ENCODE results near the gene TOLLIP.

- no peak for TF ChIP-seq POLR2A (IDR thresholded peaks at IDR 0.05)
- TF ChIP-seq, protein P1, sequence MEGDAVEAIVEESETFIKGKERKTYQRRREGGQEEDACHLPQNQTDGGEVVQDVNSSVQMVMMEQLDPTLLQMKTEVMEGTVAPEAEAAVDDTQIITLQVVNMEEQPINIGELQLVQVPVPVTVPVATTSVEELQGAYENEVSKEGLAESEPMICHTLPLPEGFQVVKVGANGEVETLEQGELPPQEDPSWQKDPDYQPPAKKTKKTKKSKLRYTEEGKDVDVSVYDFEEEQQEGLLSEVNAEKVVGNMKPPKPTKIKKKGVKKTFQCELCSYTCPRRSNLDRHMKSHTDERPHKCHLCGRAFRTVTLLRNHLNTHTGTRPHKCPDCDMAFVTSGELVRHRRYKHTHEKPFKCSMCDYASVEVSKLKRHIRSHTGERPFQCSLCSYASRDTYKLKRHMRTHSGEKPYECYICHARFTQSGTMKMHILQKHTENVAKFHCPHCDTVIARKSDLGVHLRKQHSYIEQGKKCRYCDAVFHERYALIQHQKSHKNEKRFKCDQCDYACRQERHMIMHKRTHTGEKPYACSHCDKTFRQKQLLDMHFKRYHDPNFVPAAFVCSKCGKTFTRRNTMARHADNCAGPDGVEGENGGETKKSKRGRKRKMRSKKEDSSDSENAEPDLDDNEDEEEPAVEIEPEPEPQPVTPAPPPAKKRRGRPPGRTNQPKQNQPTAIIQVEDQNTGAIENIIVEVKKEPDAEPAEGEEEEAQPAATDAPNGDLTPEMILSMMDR (IDR thresholded peaks at IDR 0.05) = no peak
These were observed 34.4 kb downstream of the TOLLIP start for GRCh38 chr11:1275021-1275420.

All from esophagus squamous epithelium (tissue), 4 donors.